Naive thymus-derived CD4-positive, alpha-beta T cell (primary cell): ENCODE measurements around the gene PPDPF. TPM values are rescaled to one million over a fixed set of nuclear protein-coding genes. Genes with fewer than 3 reads are reported as not detected.
"Not testable (repeated sequence)": the region's sequence is repeated elsewhere in the genome, so short reads cannot be mapped to it uniquely, and the experiment has no call there.

ENCODE experiments used
- ATAC-seq: fragments of 150-1000 bp; cut with Tn5 transposase; 2 replicates; pipeline ENCODE4 v1.10.0; 2021; ENCODE audit warnings: mild to moderate bottlenecking, moderate library complexity
- CTCF ChIA-PET: fragments of 350-600 bp; sonication (Branson Sonifier 250); formaldehyde crosslinking; loops from one replicate; lab custom pipeline; 2021; ENCODE audit warnings: antibody characterized with exemption; lab: Charles Lee
- POLR2A ChIA-PET: fragments of 350-600 bp; sonication (Branson Sonifier 250); formaldehyde crosslinking; loops from one replicate; lab custom pipeline; 2021; ENCODE audit warnings: antibody characterized with exemption, inconsistent platforms; lab: Charles Lee
- DNase-seq, 9 donors: peaks; one replicate each; pipeline versions ENCODE4 v3.0.0 to v3.0.0-alpha.2; 2020 to 2022; ENCODE audit warnings: mixed read lengths in 1 of 9
- H3K27ac ChIP-seq: one replicate; pipeline ENCODE4 v1.7.0; 2013; ENCODE audit warnings: mild to moderate bottlenecking, low read depth, low read length, moderate library complexity
- H3K27me3 ChIP-seq, 2 donors: one replicate each; pipeline ENCODE4 v1.7.0; 2013; ENCODE audit warnings: low read length in 2 of 2, mild to moderate bottlenecking in 2 of 2, moderate library complexity in 2 of 2; ENCODE audit not compliant: control insufficient read depth in 2 of 2, insufficient read depth in 2 of 2
- H3K36me3 ChIP-seq, 3 experiments: 1 replicate in 2 of 3; 2 replicates in 1 of 3; pipeline ENCODE4 v1.7.0; 2013; ENCODE audit warnings: low read length in 3 of 3, mild to moderate bottlenecking in 3 of 3, moderate library complexity in 1 of 3; ENCODE audit not compliant: insufficient read depth in 3 of 3, control insufficient read depth in 2 of 3
- H3K4me1 ChIP-seq, 2 donors: one replicate each; pipeline ENCODE4 v1.7.0; 2013; ENCODE audit warnings: low read length in 2 of 2, mild to moderate bottlenecking in 2 of 2, moderate library complexity in 1 of 2; ENCODE audit not compliant: control insufficient read depth in 2 of 2, insufficient read depth in 2 of 2
- H3K4me3 ChIP-seq: 2 replicates; pipeline ENCODE4 v1.7.0; 2013; ENCODE audit warnings: mild to moderate bottlenecking, low read length
- H3K9me3 ChIP-seq, 3 experiments: 1 replicate in 2 of 3; 2 replicates in 1 of 3; pipeline ENCODE4 v1.7.0; 2013; ENCODE audit warnings: low read length in 3 of 3; ENCODE audit not compliant: control insufficient read depth in 2 of 3
- H3K27ac Mint-ChIP-seq, 9 donors: one replicate each; pipeline ENCODE4 v1.8.0; 2020 to 2022; ENCODE audit warnings: mixed read lengths in 9 of 9, mild to moderate bottlenecking in 8 of 9, moderate library complexity in 5 of 9, inconsistent platforms in 2 of 9
- H3K27me3 Mint-ChIP-seq, 5 donors: one replicate each; pipeline ENCODE4 v1.8.0; 2021 to 2022; ENCODE audit warnings: mixed read lengths in 5 of 5, mild to moderate bottlenecking in 1 of 5
- H3K36me3 Mint-ChIP-seq, 5 donors: one replicate each; pipeline ENCODE4 v1.8.0; 2020 to 2022; ENCODE audit warnings: mixed read lengths in 5 of 5, mild to moderate bottlenecking in 3 of 5, inconsistent platforms in 1 of 5
- H3K4me1 Mint-ChIP-seq, 7 donors: one replicate each; pipeline ENCODE4 v1.8.0; 2020 to 2022; ENCODE audit warnings: mixed read lengths in 7 of 7, mild to moderate bottlenecking in 3 of 7, inconsistent platforms in 1 of 7
- H3K4me3 Mint-ChIP-seq, 10 donors: one replicate each; pipeline ENCODE4 v1.8.0; 2020 to 2022; ENCODE audit warnings: mild to moderate bottlenecking in 10 of 10, mixed read lengths in 10 of 10, moderate library complexity in 6 of 10, inconsistent platforms in 2 of 10
- H3K9me3 Mint-ChIP-seq, 11 donors: one replicate each; pipeline ENCODE4 v1.8.0; 2020 to 2022; ENCODE audit warnings: mixed read lengths in 11 of 11, mild to moderate bottlenecking in 4 of 11, inconsistent platforms in 1 of 11, moderate library complexity in 1 of 11
- intact Hi-C, 2 donors: fragments of 100-400 bp; cut with micrococcal nuclease; formaldehyde crosslinking; loops; one replicate each; pipeline ENCODE4 v1.15.1; 2023
- polyA plus RNA-seq, 2 donors: library from polyadenylated mRNA; unstranded; fragments of 300-500 nt; fragmentation: Illumina TruSeq; gene quantifications; one replicate each; pipeline ENCODE4 v1.2.3, GENCODE V29; 2021
- total RNA-seq, 6 experiments: library from RNA in 5 of 6; stranded (reverse) in 5 of 6; gene quantifications; 1 replicate in 5 of 6; 2 replicates in 1 of 6; pipeline ENCODE4 v1.2.3 and lab custom pipeline; 2021 to 2026

PPDPF gene
- total and polyA plus RNA-seq, 7 experiments from 2014 or later, result 67.7 to 225 (median 173) TPM

DNA sequence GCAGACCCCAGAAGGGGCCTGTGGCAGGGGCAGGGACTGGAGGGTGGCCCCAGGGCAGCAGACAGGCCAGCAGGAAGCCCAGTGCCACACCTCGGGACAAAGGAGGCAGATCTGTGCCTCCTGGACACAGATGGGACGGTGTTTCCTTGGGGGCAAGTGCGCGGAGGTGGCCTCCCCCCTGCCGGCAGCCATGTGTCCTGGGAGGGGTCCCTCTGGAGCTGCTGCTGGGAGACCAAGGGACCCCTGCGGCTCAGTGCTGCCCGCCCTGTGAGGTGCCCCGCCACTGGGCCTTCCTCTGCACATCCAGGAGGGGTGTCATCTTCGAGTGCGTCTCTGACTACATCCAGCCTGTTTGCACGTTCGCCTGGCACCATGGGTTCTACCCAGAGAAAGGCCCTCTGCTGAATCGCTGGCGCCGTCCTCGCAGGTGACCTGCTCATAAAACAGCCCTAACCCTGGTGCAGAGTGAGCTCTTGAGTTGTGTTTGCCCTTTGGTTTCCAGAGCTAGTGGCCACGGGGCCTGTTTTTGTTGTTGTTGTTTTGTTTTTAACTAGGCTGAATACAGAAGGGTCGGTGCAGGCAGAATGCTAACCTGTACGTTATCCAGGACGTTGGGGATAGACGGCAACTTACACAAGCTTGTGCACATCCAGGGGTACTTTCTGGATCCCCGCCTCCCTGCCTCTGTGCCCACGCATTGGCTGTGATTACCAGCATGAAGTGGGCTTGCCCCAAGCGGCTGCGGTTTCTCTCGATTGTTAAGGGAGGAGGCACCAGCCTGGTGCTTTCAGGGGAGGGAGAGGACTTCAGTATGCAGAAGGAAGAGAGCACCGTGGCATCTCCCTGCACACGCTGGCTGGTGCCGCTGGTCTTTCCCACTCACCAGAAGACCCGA lies 46.8 kb upstream of the PPDPF start:
- peaks cover 0 to 13% (median 6%) of the 10 kb centered on the region in 7 donors for H3K4me1 Mint-ChIP-seq
- CTCF ChIA-PET, result no interaction called here
- POLR2A ChIA-PET, result interaction anchor here (0.5 kb wide), 1 partner anchor 468 kb away, joined by 3 read pairs; no protein-coding TSS in a partner anchor
- H3K9me3 Mint-ChIP-seq, result no peaks in the 10 kb centered on the region
- H3K27ac Mint-ChIP-seq, result no peak overlapping the region
- Histone ChIP-seq H3K27ac (no peak overlapping the region), H3K27me3 (peaks cover 3 to 7% of the 10 kb centered on the region in 2 donors), H3K4me3 (no peak overlapping the region), H3K36me3 (no peaks in the 10 kb centered on the region), H3K4me1 (no peaks in the 10 kb centered on the region), H3K9me3 (no peaks in the 10 kb centered on the region)
- peaks cover 16 to 51% (median 43%) of the 10 kb centered on the region in 5 donors for H3K27me3 Mint-ChIP-seq
- intact Hi-C loops, result no loop called here
- no peak for DNase-seq
- no peak for ATAC-seq
- H3K36me3 Mint-ChIP-seq, result no peaks in the 10 kb centered on the region
- peak overlapping the region in 6 of 10 donors; percentile 6 to 54 (median 26) for H3K4me3 Mint-ChIP-seq

DNA sequence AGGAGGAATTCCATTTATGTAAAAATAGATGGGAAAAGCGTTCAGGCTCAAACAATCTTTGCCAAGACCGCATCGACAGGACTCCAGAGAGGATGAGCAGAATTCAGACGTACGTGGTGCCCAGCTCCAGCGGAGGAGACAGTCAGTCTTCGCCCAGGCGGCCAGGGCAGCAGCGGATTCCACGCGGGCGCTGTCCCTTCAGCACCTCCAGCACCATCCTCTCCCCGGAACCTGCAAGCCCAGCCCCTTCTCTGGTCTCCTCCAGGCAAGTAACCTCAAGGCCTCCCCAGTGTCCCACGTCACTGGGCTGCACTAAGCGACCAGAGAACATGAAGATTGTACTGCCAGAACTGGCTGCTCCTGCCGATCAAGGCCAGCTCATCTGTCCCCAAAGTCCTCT lies 45.4 kb upstream of the PPDPF start:
- intact Hi-C loops, result no loop called here
- H3K4me3 ChIP-seq, result no peak overlapping the region
- Mint-ChIP-seq H3K36me3 (no peaks in the 10 kb centered on the region), H3K27ac (no peak overlapping the region), H3K27me3 (peaks cover 19 to 50% (median 41%) of the 10 kb centered on the region in 5 donors), H3K4me3 (no peak overlapping the region), H3K9me3 (no peaks in the 10 kb centered on the region), H3K4me1 (peaks cover 0 to 13% (median 6%) of the 10 kb centered on the region in 7 donors)
- ChIA-PET POLR2A (no interaction called here), CTCF (interaction anchor here (1.0 kb wide), 1 partner anchor 9 kb away, joined by 3 read pairs; no protein-coding TSS in a partner anchor)
- H3K27me3 ChIP-seq, result peaks cover 3 to 7% of the 10 kb centered on the region in 2 donors
- no peak for DNase-seq
- H3K27ac ChIP-seq, result no peak overlapping the region
- H3K9me3 ChIP-seq, result no peaks in the 10 kb centered on the region
- H3K36me3 ChIP-seq, result no peaks in the 10 kb centered on the region
- H3K4me1 ChIP-seq, result no peaks in the 10 kb centered on the region
- no peak for ATAC-seq

DNA sequence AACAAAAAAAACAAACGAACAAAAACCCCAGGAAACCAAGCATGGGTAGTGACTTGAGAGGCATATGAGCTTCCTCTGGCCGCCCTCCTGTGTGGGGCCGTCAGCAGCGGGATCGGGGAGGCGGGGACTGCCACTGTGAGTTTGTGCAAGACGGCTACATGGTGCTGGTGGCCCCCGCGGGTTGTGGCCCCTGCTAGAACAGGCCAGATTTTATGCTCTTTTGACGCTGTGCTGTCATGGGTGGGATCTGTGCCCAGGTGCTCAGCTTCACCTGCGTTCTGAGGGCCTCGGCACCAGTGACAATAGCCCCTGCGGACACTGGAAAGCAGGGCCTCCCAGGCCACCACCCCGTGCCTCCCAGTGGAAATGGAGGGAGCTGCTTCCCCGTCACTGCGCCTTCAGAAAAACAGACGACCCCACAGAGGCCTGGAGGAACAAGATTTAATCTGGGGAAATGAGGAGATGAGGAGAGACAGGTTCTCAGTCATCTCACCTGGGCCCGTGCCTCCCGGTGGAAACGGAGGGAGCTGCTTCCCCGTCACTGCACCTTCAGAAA lies 43.4 kb upstream of the PPDPF start:
- Histone ChIP-seq H3K4me1 (no peaks in the 10 kb centered on the region), H3K36me3 (no peaks in the 10 kb centered on the region), H3K27ac (no peak overlapping the region), H3K4me3 (no peak overlapping the region), H3K27me3 (peaks cover 3 to 7% of the 10 kb centered on the region in 2 donors), H3K9me3 (no peaks in the 10 kb centered on the region)
- H3K4me1 Mint-ChIP-seq, result peaks cover 0 to 13% (median 6%) of the 10 kb centered on the region in 7 donors
- no peaks in the 10 kb centered on the region for H3K36me3 Mint-ChIP-seq
- CTCF ChIA-PET, result no interaction called here
- peak overlapping the region in 1 of 9 donors; percentile 38 for H3K27ac Mint-ChIP-seq
- DNase-seq (no peak), ATAC-seq (no peak)
- POLR2A ChIA-PET, result no interaction called here
- intact Hi-C loops, result no loop called here
- no peak overlapping the region for H3K4me3 Mint-ChIP-seq
- H3K9me3 Mint-ChIP-seq, result peaks cover 0 to 3% (median 0%) of the 10 kb centered on the region in 11 donors
- peaks cover 26 to 56% (median 38%) of the 10 kb centered on the region in 5 donors for H3K27me3 Mint-ChIP-seq

DNA sequence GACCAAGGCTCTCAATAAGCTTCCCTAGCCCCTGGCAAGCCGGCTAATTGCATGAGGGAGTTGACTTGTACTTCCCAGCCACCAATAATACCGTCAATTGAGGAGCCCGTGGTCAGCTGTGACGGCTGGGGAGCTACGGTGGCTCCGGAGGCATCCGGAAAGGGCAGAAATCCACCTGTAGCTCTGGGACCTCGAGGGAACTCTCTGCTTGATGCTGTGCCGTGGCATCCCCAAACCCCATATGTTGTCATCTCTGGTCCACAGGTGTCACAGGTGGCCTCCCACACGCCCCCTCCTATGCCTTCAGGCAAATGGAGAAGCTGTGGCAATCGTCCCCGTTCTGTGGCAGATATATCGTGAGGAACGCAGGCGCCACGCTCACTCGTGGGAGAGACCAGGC lies 42.6 kb upstream of the PPDPF start:
- CTCF ChIA-PET, result no interaction called here
- POLR2A ChIA-PET, result no interaction called here
- H3K4me3 Mint-ChIP-seq, result no peak overlapping the region

DNA sequence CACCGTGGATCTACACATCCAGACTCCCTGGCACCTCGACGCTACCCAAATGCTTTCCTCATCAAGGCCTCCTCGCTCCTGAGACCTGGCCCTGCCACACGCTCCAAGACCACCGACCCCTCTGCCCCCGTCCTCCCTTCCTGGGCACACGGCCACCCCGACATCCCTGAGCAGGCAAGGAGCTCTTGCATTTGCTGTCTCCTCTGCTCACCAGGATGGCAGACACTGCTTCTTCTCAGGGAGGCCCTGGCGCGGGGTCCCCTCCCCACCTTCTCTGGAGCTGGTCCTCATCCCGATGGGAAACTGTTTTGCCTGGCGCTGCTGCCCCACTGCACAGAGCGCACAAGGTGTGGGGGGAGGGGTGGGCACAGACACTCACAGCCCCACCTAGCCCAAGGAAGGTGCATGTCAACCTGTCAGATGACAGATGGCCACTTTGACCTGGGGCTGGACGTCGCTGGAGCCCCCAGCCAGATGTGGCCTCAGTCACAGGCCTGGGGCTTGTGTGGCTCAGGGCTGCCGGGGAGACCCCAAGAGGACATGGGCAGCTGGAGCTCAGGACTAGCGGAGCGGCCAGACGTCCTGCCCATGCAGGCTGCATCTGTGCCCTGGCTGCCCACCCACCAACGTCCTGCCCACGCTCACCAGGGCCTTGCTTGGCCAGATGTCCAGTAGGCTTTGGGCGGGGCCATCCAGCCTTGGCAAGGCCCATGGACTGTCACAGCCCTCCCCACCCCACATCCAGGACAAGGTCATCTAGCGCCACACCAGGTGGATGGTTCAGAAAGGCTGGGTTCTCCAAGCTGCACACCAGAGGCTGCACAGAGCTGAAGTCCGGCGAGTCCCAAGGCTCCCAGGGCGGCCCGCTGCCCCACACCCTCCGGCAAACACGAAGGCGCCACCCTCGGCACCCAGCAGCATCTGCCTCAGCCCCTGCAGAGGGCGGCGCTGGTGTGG lies 41.9 kb upstream of the PPDPF start:
- H3K4me1 Mint-ChIP-seq, result peaks cover 0 to 13% (median 6%) of the 10 kb centered on the region in 7 donors
- no peak overlapping the region for H3K27ac Mint-ChIP-seq
- Histone ChIP-seq H3K4me3 (no peak overlapping the region), H3K4me1 (no peaks in the 10 kb centered on the region), H3K27ac (no peak overlapping the region), H3K36me3 (no peaks in the 10 kb centered on the region), H3K9me3 (no peaks in the 10 kb centered on the region), H3K27me3 (peaks cover 3% of the 10 kb centered on the region in 2 donors)
- DNase-seq (no peak), ATAC-seq (no peak)
- no peak overlapping the region for H3K4me3 Mint-ChIP-seq
- peaks cover 0 to 3% (median 0%) of the 10 kb centered on the region in 11 donors for H3K9me3 Mint-ChIP-seq
- intact Hi-C loops, result no loop called here
- H3K36me3 Mint-ChIP-seq, result no peaks in the 10 kb centered on the region
- H3K27me3 Mint-ChIP-seq, result peaks cover 31 to 64% (median 39%) of the 10 kb centered on the region in 5 donors
- ChIA-PET CTCF (no interaction called here), POLR2A (no interaction called here)

More for the DNA sequence above, 42.6 kb upstream of the PPDPF start:
- peaks cover 0 to 13% (median 6%) of the 10 kb centered on the region in 7 donors for H3K4me1 Mint-ChIP-seq
- Histone ChIP-seq H3K4me1 (no peaks in the 10 kb centered on the region), H3K4me3 (no peak overlapping the region), H3K36me3 (no peaks in the 10 kb centered on the region), H3K27ac (no peak overlapping the region), H3K27me3 (peaks cover 3 to 7% of the 10 kb centered on the region in 2 donors), H3K9me3 (no peaks in the 10 kb centered on the region)
- intact Hi-C loops, result no loop called here
- DNase-seq (no peak), ATAC-seq (no peak)
- peaks cover 29 to 62% (median 43%) of the 10 kb centered on the region in 5 donors for H3K27me3 Mint-ChIP-seq
- H3K9me3 Mint-ChIP-seq, result peaks cover 0 to 3% (median 0%) of the 10 kb centered on the region in 11 donors
- no peaks in the 10 kb centered on the region for H3K36me3 Mint-ChIP-seq
- H3K27ac Mint-ChIP-seq, result no peak overlapping the region

DNA sequence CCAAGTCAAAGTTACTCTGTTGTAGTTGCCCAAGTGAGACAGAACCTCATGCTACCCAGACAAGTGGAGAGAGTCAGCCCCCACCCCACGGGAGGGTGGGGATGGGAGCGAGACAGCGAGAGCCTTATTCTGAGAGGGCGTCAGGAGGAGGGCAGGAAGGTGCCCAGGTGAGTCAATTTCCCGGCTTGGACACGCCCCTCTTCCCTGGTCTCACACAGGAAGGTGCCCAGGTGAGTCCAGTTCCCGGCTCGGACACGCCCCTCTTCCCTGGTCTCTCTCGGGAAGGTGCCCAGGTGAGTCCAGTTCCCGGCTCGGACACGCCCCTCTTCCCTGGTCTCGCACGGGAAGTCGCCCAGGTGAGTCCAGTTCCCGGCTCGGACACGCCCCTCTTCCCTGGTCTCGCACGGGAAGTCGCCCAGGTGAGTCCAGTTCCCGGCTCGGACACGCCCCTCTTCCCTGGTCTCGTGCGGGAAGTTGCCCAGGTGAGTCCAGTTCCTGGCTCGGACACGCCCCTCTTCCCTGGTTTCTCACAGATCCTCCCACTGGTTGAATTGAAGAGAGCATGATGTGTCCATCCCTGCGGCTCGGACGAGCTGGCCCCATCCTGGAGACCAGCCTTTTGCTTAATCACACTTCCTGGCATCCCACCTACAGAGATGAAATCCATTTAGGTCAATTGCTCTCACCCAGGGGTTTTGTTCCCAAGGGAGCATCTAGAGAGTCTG lies 40.7 kb upstream of the PPDPF start:
- H3K4me1 Mint-ChIP-seq, H3K27me3 ChIP-seq, H3K4me3 Mint-ChIP-seq, H3K9me3 Mint-ChIP-seq, DNase-seq, intact Hi-C loops, H3K36me3 Mint-ChIP-seq, H3K27ac ChIP-seq, H3K4me1 ChIP-seq, POLR2A ChIA-PET, H3K4me3 ChIP-seq, H3K27ac Mint-ChIP-seq, H3K36me3 ChIP-seq, ATAC-seq, H3K9me3 ChIP-seq, CTCF ChIA-PET: not testable (repeated sequence)
- peaks cover 22 to 57% (median 29%) of the 10 kb centered on the region in 5 donors for H3K27me3 Mint-ChIP-seq
